ENCODE results near the gene BCL2L15.

Gene BCL2L15

GRCh38 chr1:113887402-113888175 lies at the start of gene BCL2L15:
Gene BCL2L15 (minus strand): TSS chr1:113887581. CDS start chr1:113887375, 206 bp downstream.
- no peak for DNase-seq (ENCODE audit: low read depth, low spot score)

- DNase-seq (ENCODE audit: low read depth, low spot score): no peak
These were observed 49.8 kb upstream of the BCL2L15 start for GRCh38 chr1:113937146-113937545.

- no peak for DNase-seq (ENCODE audit: low read depth, low spot score)
These were observed 48.6 kb upstream of the BCL2L15 start for GRCh38 chr1:113935970-113936369.

GRCh38 chr1:113935176-113935575 lies 47.8 kb upstream of the BCL2L15 start:
- DNase-seq (ENCODE audit: low read depth, low spot score): no peak

GRCh38 chr1:113934511-113935055 lies 47.2 kb upstream of the BCL2L15 start:
- DNase-seq (ENCODE audit: low read depth, low spot score): no peak

GRCh38 chr1:113934006-113934405 lies 46.6 kb upstream of the BCL2L15 start:
- DNase-seq (ENCODE audit: low read depth, low spot score): no peak

- no peak for DNase-seq (ENCODE audit: low read depth, low spot score)
These were observed 44.1 kb upstream of the BCL2L15 start for GRCh38 chr1:113931451-113931851.

- DNase-seq (ENCODE audit: low read depth, low spot score): no peak
These were observed 43.2 kb upstream of the BCL2L15 start for GRCh38 chr1:113930499-113931161.

- no peak for DNase-seq (ENCODE audit: low read depth, low spot score)
These were observed 42.5 kb upstream of the BCL2L15 start for GRCh38 chr1:113929750-113930498.

GRCh38 chr1:113928941-113929749 lies 41.8 kb upstream of the BCL2L15 start, which contains the start of gene HIPK1:
Gene HIPK1 (plus strand): TSS chr1:113929324.
- peak; percentile 63 for DNase-seq (ENCODE audit: low read depth, low spot score)

GRCh38 chr1:113928187-113928930 lies 41.0 kb upstream of the BCL2L15 start:
- DNase-seq (ENCODE audit: low read depth, low spot score): no peak

- DNase-seq (ENCODE audit: low read depth, low spot score): no peak
These were observed 37.1 kb upstream of the BCL2L15 start for GRCh38 chr1:113924473-113924872.

GRCh38 chr1:113922957-113923356 lies 35.6 kb upstream of the BCL2L15 start:
- DNase-seq (ENCODE audit: low read depth, low spot score): no peak

- no peak for DNase-seq (ENCODE audit: low read depth, low spot score)
These were observed 30.9 kb upstream of the BCL2L15 start for GRCh38 chr1:113918243-113918642.

GRCh38 chr1:113917400-113918082 lies 30.2 kb upstream of the BCL2L15 start:
- DNase-seq (ENCODE audit: low read depth, low spot score): no peak

GRCh38 chr1:113916974-113917373 lies 29.6 kb upstream of the BCL2L15 start:
- no peak for DNase-seq (ENCODE audit: low read depth, low spot score)

GRCh38 chr1:113913887-113914664 lies 26.7 kb upstream of the BCL2L15 start:
- no peak for DNase-seq (ENCODE audit: low read depth, low spot score)

- no peak for DNase-seq (ENCODE audit: low read depth, low spot score)
These were observed 25.9 kb upstream of the BCL2L15 start for GRCh38 chr1:113913312-113913668.
